SU-DHL-6 (cell line): ENCODE measurements around the gene DOK4.
A peak's percentile ranks its signal among the peaks of the same experiment; 100 is the strongest.

ENCODE experiments used
- H2AFZ ChIP-seq: fragments of 200-600 bp; sonication (generic); 2 replicates; pipeline ENCODE4 v1.6.1; 2014; ENCODE audit warnings: low read depth, mild to moderate bottlenecking, moderate library complexity, mixed read lengths, antibody characterized with exemption, low read length; ENCODE audit not compliant: severe bottlenecking
- H3F3A ChIP-seq: fragments of 200-600 bp; shearing (Covaris generic); 2 replicates; pipeline ENCODE4 v1.6.0; 2016; ENCODE audit warnings: antibody characterized with exemption, mild to moderate bottlenecking; ENCODE audit not compliant: insufficient read depth
- H3K27ac ChIP-seq: fragments of 200-600 bp; sonication (generic); 2 replicates; pipeline ENCODE4 v1.5.1; 2016; ENCODE audit warnings: low read depth, mild to moderate bottlenecking, low read length, moderate library complexity, mixed read lengths
- H3K27me3 ChIP-seq: fragments of 200-600 bp; sonication (generic), shearing (Covaris generic); 2 replicates; pipeline ENCODE4 v1.6.0; 2014; ENCODE audit warnings: mild to moderate bottlenecking, low read length
- H3K36me3 ChIP-seq: fragments of 200-600 bp; sonication (generic); 2 replicates; pipeline ENCODE4 v1.6.1; 2014; ENCODE audit warnings: mild to moderate bottlenecking, low read length, mixed read lengths
- H3K4me2 ChIP-seq: fragments of 300-600, 200-600 bp; shearing (Covaris generic), sonication (generic); 2 replicates; pipeline ENCODE4 v1.6.0; 2014; ENCODE audit warnings: low read length, low read depth, mild to moderate bottlenecking; ENCODE audit not compliant: poor library complexity, severe bottlenecking
- H3K4me3 ChIP-seq: fragments of 200-600 bp; sonication (generic); 2 replicates; pipeline ENCODE4 v1.5.1; 2014; ENCODE audit warnings: antibody characterized with exemption, low read length, mild to moderate bottlenecking, mixed read lengths; ENCODE audit not compliant: insufficient read depth, poor library complexity, severe bottlenecking
- H3K79me2 ChIP-seq: fragments of 200-600 bp; sonication (generic); 2 replicates; pipeline ENCODE4 v1.6.1; 2014; ENCODE audit warnings: mild to moderate bottlenecking, low read length, moderate library complexity; ENCODE audit not compliant: insufficient read depth
- H3K9ac ChIP-seq: fragments of 200-600 bp; sonication (generic); 2 replicates; pipeline ENCODE4 v1.7.0; 2014; ENCODE audit warnings: mild to moderate bottlenecking, low read length
- H3K9me2 ChIP-seq: fragments of 200-600 bp; sonication (generic); replicated peaks from 2 replicates; pipeline ENCODE4 v1.6.1; 2014; ENCODE audit warnings: low read length; ENCODE audit not compliant: insufficient read depth
- H3K9me3 ChIP-seq: fragments of 200-600 bp; sonication (generic); 2 replicates; pipeline ENCODE4 v1.6.1; 2014; ENCODE audit warnings: low read length, mixed read lengths; ENCODE audit not compliant: insufficient read depth
- H4K20me1 ChIP-seq: fragments of 200-600 bp; sonication (generic); 2 replicates; pipeline ENCODE4 v1.6.1; 2014; ENCODE audit warnings: low read depth, mild to moderate bottlenecking, antibody characterized with exemption, low read length, moderate library complexity, mixed read lengths
- EZH2phosphoT487 ChIP-seq: fragments of 200-600 bp; sonication (generic), shearing (Covaris generic); conservative IDR thresholded peaks from 2 replicates; pipeline ENCODE4 v1.6.1; 2018; ENCODE audit warnings: mild to moderate bottlenecking, antibody characterized with exemption, low read length, moderate library complexity, mixed read lengths
- TF ChIP-seq, protein P1 (sequence below): fragments of 200-600 bp; sonication (generic); IDR thresholded peaks from one replicate; pipeline ENCODE4 v1.5.1; 2017; ENCODE audit warnings: antibody characterized with exemption, mild to moderate bottlenecking, low read length, moderate library complexity; ENCODE audit not compliant: insufficient read depth, poor library complexity, severe bottlenecking

Gene DOK4

DNA sequence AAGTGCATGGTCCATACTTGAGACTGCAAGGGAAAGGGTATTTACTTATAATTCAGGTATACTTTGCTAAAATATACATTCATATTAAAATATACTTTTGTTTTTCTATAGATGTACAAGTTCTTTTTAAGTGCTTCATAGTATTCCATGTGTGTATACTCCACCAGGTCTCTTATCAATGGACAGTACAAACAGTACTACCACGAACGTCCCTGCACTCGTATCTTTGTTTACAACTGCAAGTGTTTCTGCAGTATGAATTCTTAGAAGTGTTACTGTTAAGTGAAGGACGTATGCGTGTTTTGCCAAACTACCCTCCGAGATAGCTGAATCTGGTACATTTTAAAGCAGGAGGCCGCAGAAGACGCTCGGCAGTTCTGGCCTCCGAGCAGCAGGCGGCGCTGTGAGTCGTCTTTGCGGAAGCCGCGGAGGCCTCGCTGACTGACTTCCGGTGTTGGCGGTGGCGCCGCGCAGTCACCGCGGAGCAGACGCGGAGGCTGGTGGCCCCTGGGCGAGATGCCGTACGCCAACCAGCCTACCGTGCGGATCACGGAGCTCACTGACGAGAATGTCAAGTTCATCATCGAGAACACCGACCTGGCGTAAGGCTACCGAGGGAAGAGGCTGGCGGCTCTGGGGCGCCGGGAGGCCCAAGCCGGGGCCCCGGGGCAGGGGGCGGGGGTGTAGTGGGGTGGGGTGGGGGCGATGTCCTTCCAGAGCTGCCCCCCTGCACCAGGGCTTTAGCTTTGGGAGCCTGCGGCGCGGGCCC, 23.9 kb downstream of the DOK4 start, which contains the start of gene POLR2C:
POLR2C (plus strand) TSS at position 471 of the 769 bp plus-strand sequence; CDS start at position 517, 46 bp downstream.
- peak within 1 kb of the TSS; percentile 17 for H2AFZ ChIP-seq
- peaks cover 5% of the 10 kb centered on the region; the same call in 1 of the 2 replicates for H3K36me3 ChIP-seq

DNA sequence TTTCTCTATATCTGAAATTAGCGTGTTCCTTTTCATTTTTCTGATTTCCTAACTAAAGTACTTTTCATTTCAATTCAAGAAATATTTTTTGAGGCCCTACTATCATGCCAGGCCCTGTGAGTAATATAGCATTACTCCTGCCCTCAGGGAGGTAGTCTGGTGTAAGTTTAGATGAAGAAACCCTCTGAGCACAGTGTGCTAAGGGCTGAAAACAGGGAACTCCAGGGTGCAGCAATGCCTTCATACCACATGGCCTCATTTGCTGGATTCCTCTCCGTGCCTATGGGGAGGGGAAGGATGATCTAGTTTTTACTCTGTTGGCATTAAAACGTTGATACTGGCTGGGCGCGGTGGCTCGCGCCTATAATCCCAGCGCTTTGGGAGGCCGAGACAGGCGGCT, 34.3 kb downstream of the DOK4 start:
- H3K9me3 ChIP-seq: no peaks in the 10 kb centered on the region
- TF ChIP-seq, protein P1, sequence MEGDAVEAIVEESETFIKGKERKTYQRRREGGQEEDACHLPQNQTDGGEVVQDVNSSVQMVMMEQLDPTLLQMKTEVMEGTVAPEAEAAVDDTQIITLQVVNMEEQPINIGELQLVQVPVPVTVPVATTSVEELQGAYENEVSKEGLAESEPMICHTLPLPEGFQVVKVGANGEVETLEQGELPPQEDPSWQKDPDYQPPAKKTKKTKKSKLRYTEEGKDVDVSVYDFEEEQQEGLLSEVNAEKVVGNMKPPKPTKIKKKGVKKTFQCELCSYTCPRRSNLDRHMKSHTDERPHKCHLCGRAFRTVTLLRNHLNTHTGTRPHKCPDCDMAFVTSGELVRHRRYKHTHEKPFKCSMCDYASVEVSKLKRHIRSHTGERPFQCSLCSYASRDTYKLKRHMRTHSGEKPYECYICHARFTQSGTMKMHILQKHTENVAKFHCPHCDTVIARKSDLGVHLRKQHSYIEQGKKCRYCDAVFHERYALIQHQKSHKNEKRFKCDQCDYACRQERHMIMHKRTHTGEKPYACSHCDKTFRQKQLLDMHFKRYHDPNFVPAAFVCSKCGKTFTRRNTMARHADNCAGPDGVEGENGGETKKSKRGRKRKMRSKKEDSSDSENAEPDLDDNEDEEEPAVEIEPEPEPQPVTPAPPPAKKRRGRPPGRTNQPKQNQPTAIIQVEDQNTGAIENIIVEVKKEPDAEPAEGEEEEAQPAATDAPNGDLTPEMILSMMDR: no peak
- TF ChIP-seq EZH2phosphoT487: no peak
- H3F3A ChIP-seq: 0 out of 2 replicates have a peak, but pooled peaks cover 6% of the 10 kb centered on the region
- no peaks in the 10 kb centered on the region for H3K9me2 ChIP-seq
- no peaks in the 10 kb centered on the region for H3K27me3 ChIP-seq
- H3K36me3 ChIP-seq: no peaks in the 10 kb centered on the region
- no peak overlapping the region for H3K4me3 ChIP-seq
- no peak overlapping the region for H2AFZ ChIP-seq
- no peaks in the 10 kb centered on the region for H4K20me1 ChIP-seq
- H3K79me2 ChIP-seq: peaks cover 6% of the 10 kb centered on the region
- H3K4me2 ChIP-seq: no peak overlapping the region
- H3K9ac ChIP-seq: no peak overlapping the region
- no peak overlapping the region for H3K27ac ChIP-seq

More for the DNA sequence above, 23.9 kb downstream of the DOK4 start, which contains the start of gene POLR2C:
- Histone ChIP-seq H3K4me3 (peak within 1 kb of the TSS; percentile 74), H3F3A (peaks cover 11% of the 10 kb centered on the region), H3K9me2 (no peaks in the 10 kb centered on the region), H3K9me3 (no peaks in the 10 kb centered on the region), H3K9ac (peak within 1 kb of the TSS; percentile 70), H3K27me3 (no peaks in the 10 kb centered on the region), H3K4me2 (peak within 1 kb of the TSS; percentile 84), H4K20me1 (no peaks in the 10 kb centered on the region), H3K27ac (no peak within 1 kb of the TSS), H3K79me2 (peaks cover 15% of the 10 kb centered on the region)
- TF ChIP-seq, protein P1: peak; percentile 88
- no peak for TF ChIP-seq EZH2phosphoT487

GRCh38 chr16:57447186-57447962, 38.9 kb downstream of the DOK4 start, which contains the start of the genes CIAPIN1 and COQ9:
Gene CIAPIN1, minus strand, starts transcription at chr16:57447385. Its CDS starts 6,457 bp downstream, at chr16:57440928.
Gene COQ9, plus strand, starts transcription at chr16:57447479. Its CDS starts 27 bp downstream, at chr16:57447506.
- Histone ChIP-seq H3K4me3 (peak within 1 kb of the TSS; percentile 92), H3K9me2 (no peaks in the 10 kb centered on the region), H3K36me3 (no peaks in the 10 kb centered on the region), H4K20me1 (no peaks in the 10 kb centered on the region), H3K9ac (peak within 1 kb of the TSS; percentile 98), H3K27ac (peak within 1 kb of the TSS; percentile 50), H3K9me3 (no peaks in the 10 kb centered on the region), H3K79me2 (peaks cover 46% of the 10 kb centered on the region), H3K4me2 (peak within 1 kb of the TSS; percentile 95), H3K27me3 (no peaks in the 10 kb centered on the region), H2AFZ (peak within 1 kb of the TSS; percentile 82), H3F3A (0 out of 2 replicates have a peak, but pooled peaks cover 6% of the 10 kb centered on the region)
- TF ChIP-seq, protein P1: no peak
- no peak for TF ChIP-seq EZH2phosphoT487
